ENCODE measurements around the gene ZC3H10. TPM values are rescaled to one million over a fixed set of nuclear protein-coding genes. Genes with fewer than 3 reads are reported as not detected.
A peak's percentile ranks its signal among the peaks of the same experiment; 100 is the strongest.
"Not testable (repeated sequence)": the region's sequence is repeated elsewhere in the genome, so short reads cannot be mapped to it uniquely, and the experiment has no call there.

ZC3H10 gene
- total RNA-seq, 6 experiments from 2014 or later: 3.3 to 4.7 (median 3.8) TPM

- peaks cover 47% of the 10 kb centered on the region for H3K4me1 Mint-ChIP-seq (ENCODE audit: low read depth)
- H3K4me3 Mint-ChIP-seq: no peak overlapping the region
- DNase-seq: no peak
- H3K27ac Mint-ChIP-seq: no peak overlapping the region
- H3K27me3 Mint-ChIP-seq (ENCODE audit: insufficient read depth): peaks cover 15% of the 10 kb centered on the region
- TF ChIP-seq, protein P1, sequence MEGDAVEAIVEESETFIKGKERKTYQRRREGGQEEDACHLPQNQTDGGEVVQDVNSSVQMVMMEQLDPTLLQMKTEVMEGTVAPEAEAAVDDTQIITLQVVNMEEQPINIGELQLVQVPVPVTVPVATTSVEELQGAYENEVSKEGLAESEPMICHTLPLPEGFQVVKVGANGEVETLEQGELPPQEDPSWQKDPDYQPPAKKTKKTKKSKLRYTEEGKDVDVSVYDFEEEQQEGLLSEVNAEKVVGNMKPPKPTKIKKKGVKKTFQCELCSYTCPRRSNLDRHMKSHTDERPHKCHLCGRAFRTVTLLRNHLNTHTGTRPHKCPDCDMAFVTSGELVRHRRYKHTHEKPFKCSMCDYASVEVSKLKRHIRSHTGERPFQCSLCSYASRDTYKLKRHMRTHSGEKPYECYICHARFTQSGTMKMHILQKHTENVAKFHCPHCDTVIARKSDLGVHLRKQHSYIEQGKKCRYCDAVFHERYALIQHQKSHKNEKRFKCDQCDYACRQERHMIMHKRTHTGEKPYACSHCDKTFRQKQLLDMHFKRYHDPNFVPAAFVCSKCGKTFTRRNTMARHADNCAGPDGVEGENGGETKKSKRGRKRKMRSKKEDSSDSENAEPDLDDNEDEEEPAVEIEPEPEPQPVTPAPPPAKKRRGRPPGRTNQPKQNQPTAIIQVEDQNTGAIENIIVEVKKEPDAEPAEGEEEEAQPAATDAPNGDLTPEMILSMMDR (IDR thresholded peaks at IDR 0.05): no peak
- peaks cover 12% of the 10 kb centered on the region for H3K9me3 Mint-ChIP-seq
- peaks cover 25% of the 10 kb centered on the region for H3K36me3 Mint-ChIP-seq (ENCODE audit: low read depth)
Measured at GRCh38 chr12:56154246-56154771, 36.2 kb downstream of the ZC3H10 start.

- no peak overlapping the region; the same call in 1 of the 2 replicates for H3K27ac Mint-ChIP-seq
- no peak for DNase-seq
- peaks cover 12% of the 10 kb centered on the region for H3K9me3 Mint-ChIP-seq
- H3K36me3 Mint-ChIP-seq (ENCODE audit: low read depth): peaks cover 30% of the 10 kb centered on the region
- peaks cover 48% of the 10 kb centered on the region for H3K4me1 Mint-ChIP-seq (ENCODE audit: low read depth)
- TF ChIP-seq, protein P1 (IDR thresholded peaks at IDR 0.05): no peak
- peaks cover 16% of the 10 kb centered on the region for H3K27me3 Mint-ChIP-seq (ENCODE audit: insufficient read depth)
- no peak overlapping the region for H3K4me3 Mint-ChIP-seq
Measured at GRCh38 chr12:56154818-56155217, 36.8 kb downstream of the ZC3H10 start.

- Mint-ChIP-seq H3K27ac (peak overlapping the region; percentile 29; the same call in 1 of the 2 replicates), H3K27me3 (ENCODE audit: insufficient read depth) (peaks cover 17% of the 10 kb centered on the region), H3K9me3 (peaks cover 12% of the 10 kb centered on the region), H3K4me3 (no peak overlapping the region), H3K36me3 (ENCODE audit: low read depth) (peaks cover 35% of the 10 kb centered on the region), H3K4me1 (ENCODE audit: low read depth) (peaks cover 50% of the 10 kb centered on the region)
- TF ChIP-seq, protein P1 (IDR thresholded peaks at IDR 0.05): no peak
- no peak for DNase-seq
Measured at GRCh38 chr12:56155256-56155845, 37.3 kb downstream of the ZC3H10 start.

- H3K36me3 Mint-ChIP-seq (ENCODE audit: low read depth): peaks cover 47% of the 10 kb centered on the region
- H3K27me3 Mint-ChIP-seq (ENCODE audit: insufficient read depth): peaks cover 22% of the 10 kb centered on the region
- H3K9me3 Mint-ChIP-seq: peaks cover 12% of the 10 kb centered on the region
- H3K27ac Mint-ChIP-seq: peak overlapping the region; percentile 96
- H3K4me3 Mint-ChIP-seq: peak overlapping the region; percentile 98
- peaks cover 50% of the 10 kb centered on the region for H3K4me1 Mint-ChIP-seq (ENCODE audit: low read depth)
- not testable (repeated sequence) for DNase-seq
Measured at GRCh38 chr12:56156464-56157200, 38.6 kb downstream of the ZC3H10 start.

DNA sequence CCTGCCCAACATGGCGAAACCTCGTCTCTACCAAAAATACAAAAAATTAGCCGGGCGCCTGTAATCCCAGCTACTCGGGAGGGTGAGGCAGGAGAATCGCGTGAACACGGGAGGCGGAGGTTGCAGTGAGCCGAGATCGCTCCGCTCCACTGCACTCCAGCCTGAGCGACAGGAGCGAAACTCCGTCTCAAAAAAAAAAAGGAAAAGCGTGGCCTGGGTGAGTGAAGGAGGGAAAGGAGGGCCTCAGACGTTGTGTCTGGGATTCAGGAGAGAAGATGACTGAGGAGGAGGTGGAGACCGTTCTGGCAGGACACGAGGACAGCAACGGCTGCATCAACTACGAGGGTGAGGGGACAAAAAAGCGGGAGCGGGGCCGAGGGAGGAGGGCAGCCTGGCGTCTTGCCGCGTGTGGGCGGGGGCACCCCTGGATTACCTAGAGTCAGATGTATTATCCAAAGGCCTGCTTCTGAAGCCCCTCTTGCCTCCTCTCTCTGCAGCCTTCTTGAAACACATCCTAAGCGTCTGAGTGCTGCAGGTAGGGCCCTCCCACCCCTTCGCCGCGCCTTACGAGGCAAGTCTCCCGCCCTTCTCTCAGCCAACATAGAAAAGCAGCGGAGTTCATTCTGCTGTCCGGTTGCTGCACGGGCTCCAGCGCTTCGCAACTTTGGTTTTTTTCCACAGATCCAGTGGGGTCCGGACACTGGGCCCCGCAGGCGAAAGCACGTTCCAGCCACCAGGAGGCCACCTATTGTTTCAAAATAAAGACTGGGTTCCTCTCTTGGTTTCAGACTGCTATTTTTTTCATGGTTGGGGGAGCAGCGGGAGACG, 39.3 kb downstream of the ZC3H10 start:
- H3K4me3 Mint-ChIP-seq: peak overlapping the region; percentile 98
- H3K27me3 Mint-ChIP-seq (ENCODE audit: insufficient read depth): peaks cover 20% of the 10 kb centered on the region
- peaks cover 12% of the 10 kb centered on the region for H3K9me3 Mint-ChIP-seq
- peaks cover 54% of the 10 kb centered on the region for H3K4me1 Mint-ChIP-seq (ENCODE audit: low read depth)
- peak overlapping the region; percentile 96 for H3K27ac Mint-ChIP-seq
- TF ChIP-seq, protein P1 (IDR thresholded peaks at IDR 0.05): peak; percentile 91
- peak; percentile 92 for DNase-seq
- peaks cover 50% of the 10 kb centered on the region for H3K36me3 Mint-ChIP-seq (ENCODE audit: low read depth)
